Left forelimb (tissue), 1 donor: ENCODE results near the gene DDX39A.

Experiments
- DNase-seq: peaks from one replicate; pipeline ENCODE4 v3.0.0-alpha.2; 2018; ENCODE audit warnings: low spot score

Gene DDX39A

DNA sequence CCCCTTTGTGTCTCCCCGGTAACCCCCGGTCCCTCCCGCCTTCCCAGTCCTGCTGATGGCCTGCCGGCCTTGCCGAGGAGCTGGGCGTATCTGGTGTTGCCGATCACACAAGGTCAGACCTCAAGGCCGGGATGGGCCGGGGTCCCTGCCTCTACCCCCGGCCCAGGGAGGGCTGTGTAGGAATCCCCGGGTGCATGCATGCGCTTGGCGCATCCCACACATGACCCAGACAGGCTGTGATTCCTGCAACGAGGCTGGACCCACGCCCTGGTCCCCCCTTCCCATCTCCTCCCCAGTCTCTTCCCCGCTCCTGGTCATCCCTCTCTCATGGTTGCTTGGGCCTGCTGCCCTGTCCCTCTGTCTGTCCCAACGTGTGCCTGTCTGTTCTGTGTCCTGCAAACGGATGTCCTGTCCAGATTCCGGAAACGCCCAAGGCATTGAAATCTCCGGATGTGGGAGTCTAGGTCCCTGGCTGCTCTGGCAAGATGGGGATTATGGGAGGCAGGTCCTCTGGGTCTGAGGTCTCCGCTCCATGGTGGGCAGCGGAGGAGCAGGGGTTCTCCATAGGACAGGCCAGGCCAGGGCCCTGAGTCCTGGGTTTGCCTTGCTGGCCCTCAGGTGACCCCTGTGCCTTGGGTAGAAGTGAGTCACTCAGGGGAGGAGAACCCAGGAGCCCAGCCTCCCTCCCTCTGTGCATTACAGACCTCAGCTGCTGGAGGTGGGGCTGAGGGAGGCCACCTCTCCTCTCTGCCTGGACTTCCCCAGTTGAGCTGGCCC, 15.6 kb upstream of the DDX39A start:
- DNase-seq, result no peak

DNA sequence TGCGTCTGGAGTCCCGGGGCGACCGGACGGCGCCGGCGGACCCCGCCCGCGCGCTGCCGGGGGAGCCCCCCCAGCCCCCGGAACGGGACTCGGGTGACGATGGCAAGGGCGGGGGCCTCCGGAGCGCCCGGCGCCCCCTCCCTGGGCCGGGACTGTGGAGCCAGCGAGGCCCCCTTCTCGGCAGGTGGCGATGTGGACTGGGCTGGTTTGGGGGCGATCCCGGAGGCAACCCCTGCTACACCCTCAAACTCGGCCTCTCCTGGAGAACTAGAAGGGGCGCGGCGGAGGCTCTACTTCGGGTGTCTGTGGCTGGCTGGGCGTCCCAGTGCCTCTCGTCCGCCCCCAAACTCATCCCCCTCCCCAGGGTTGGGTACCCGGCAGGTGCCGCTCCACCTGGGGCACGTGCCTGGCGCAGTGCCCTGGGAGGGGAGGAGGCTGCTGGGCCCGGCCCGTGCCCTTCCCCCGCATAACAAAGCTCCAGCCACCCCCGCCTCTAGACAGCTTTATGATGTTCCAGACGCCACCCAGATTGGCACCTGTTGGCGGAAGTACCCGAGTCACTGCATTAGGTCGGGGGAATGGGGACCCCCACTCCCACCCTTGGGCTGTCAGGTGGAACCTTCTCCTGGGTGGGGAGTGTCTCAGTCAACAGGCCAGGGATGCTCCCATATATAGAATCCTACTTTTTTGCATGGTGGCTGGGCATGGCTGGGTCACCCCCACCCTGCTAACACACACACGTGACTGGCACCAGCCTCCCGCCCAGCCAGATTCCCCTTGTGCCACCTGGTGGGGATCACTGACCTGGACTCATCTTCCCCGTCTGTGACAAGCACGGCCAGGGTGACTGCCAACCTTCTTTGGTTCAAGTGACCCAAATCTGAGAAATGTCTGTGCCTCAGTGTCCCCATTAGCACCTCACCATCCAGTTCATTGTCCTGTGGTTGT, 14.7 kb upstream of the DDX39A start:
- DNase-seq, result peak; percentile 65

GRCh38 chr19:14432791-14433553, 13.8 kb upstream of the DDX39A start, which contains the start of gene PKN1:
Gene PKN1 (plus strand): TSS chr19:14433306. CDS start chr19:14433522, 216 bp downstream.
- peak; percentile 78 for DNase-seq

GRCh38 chr19:14430712-14431111, 11.6 kb upstream of the DDX39A start:
- no peak for DNase-seq

DNA sequence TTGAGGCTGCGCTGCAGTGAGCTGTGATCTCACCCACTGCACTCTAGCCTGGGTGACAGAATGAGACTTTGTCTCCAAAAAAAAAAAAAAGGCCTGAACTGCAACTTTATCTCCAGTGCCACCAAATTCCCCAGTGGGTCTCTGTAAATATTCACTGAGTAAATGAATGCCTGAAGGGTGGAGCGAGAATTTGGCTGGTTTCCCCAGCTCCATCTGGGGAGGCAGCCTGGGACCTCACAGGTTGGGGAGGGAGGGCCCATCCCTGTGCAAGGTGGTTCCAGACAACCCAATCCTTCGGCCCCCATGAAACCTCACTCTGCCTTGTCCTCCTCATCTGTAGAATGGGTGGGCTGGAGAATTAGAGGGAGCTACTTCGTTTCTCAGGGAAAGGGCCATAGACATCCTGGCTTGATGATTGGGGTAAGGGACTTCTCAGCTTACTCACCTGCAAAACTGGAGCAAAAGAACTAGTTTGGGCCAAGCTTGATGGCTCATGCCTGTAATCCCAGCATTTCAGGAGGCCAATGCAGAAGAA, 9.8 kb upstream of the DDX39A start:
- DNase-seq, result no peak

DNA sequence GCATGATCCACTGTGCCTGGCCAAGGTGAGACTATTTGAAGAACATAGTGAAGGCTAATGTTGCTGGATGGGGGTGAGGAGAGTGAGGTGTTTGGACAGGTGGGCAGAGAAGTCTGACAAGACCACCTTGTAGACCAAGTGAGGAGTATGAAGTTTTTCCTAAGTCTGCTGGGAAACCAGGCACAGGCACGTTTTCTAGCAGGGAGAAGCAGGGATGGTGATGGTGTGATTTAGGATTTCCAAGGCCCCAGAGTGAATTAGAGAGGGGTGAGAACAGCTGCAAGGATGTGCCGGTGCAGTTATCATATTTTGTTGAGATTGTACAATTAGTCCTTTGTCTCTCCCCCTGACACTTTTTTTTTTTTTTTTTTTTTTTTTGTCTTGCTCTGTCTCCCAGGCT, 8.3 kb upstream of the DDX39A start:
- DNase-seq, result no peak

GRCh38 chr19:14425696-14426138, 6.6 kb upstream of the DDX39A start:
- DNase-seq, result no peak

DNA sequence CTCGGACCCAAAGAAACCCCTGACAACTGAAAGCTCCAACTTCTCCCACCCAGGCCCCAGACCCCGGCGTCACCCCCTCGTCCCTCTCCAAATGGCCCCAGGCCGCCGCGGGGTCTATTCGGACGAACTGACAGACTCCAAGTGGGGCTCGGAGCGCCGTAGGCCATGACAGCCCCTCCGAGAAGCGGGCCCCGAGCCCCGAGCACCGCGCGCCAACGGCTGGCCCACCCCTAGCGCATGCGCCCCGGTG, 360 bp downstream of the DDX39A start:
- DNase-seq, result peak; percentile 89

DNA sequence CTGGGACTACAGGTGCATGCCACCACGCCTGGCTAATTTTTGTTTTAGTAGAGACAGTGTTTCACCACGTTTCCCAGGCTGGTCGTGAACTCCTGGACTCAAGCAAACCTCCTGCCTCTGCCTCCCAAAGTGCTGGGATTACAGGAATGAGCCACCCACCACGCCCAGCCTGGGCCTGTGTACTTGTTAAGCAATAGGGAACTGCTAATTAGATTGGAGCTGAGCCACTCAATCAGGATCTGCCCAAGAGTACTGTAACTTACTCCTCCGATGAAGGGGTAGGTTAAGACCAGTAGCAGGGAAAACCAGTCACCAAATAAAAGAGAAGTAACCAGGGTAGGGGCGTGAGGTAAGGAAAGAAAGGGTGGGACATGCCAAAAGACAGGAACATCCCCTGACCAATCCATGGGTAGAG, 2.3 kb downstream of the DDX39A start:
- DNase-seq, result no peak

DNA sequence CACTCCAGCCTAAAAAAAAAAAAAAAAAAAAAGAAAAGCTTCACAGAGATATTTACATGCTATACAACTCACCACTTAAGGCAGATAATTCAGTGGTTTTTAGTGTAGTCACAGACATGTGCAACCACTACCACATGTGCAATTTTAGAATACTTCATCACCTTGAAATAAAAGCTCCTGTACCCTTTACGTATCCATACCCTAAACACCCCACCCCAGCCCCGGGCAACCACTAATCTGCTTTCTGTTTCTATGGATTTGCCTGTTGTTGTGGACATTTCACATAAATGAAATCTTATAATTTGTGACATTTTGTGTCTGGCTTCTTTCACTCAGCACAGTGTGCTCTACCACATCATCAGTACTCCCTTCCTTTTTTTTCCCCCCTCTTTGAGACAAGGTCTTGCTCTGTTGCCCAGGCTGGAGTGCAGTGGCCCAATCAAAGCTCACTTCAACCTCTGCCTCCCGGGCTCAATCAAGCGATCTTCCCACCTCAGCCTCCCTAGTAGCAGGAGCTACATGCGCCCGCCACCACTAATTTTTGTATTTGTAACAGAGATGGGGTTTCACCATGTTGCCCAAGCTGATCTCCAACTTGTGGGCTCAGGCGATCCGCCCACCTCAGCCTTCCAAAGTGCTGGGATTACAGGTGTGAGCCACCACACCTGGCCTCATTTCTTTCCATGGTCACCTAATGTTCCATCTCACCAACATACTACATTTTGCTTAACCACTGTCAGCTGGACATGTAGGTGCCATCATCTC, 4.0 kb downstream of the DDX39A start:
- DNase-seq, result no peak

DNA sequence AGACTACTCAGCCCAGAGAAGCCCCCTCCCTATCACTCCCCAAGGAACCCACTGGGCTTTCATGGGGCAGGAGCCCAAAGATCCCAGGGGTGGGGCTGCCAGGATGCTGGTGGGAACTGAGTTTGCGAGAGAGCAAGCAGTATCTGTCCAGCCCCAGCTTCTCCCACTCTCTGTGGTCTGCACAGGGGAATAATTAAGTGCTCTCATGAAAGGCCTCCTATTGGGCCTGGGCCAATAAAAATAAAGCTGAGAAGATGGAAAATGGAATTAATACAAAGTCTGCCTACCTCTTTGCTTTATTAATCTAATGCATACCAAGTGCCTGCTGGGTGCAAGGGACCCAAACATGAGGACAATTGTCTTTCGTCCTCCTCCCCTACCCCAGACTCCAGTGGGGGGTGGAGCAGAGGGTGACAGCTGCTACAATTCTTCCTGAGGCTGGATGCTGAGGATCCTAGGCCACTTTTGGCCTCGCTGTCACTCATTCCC, 5.4 kb downstream of the DDX39A start:
- DNase-seq, result no peak

- no peak for DNase-seq
Measured at GRCh38 chr19:14412996-14413692, 6.0 kb downstream of the DDX39A start.

- DNase-seq, result no peak
Measured at GRCh38 chr19:14412324-14412995, 6.7 kb downstream of the DDX39A start.

- DNase-seq, result no peak
Measured at GRCh38 chr19:14411938-14412245, 7.2 kb downstream of the DDX39A start.

DNA sequence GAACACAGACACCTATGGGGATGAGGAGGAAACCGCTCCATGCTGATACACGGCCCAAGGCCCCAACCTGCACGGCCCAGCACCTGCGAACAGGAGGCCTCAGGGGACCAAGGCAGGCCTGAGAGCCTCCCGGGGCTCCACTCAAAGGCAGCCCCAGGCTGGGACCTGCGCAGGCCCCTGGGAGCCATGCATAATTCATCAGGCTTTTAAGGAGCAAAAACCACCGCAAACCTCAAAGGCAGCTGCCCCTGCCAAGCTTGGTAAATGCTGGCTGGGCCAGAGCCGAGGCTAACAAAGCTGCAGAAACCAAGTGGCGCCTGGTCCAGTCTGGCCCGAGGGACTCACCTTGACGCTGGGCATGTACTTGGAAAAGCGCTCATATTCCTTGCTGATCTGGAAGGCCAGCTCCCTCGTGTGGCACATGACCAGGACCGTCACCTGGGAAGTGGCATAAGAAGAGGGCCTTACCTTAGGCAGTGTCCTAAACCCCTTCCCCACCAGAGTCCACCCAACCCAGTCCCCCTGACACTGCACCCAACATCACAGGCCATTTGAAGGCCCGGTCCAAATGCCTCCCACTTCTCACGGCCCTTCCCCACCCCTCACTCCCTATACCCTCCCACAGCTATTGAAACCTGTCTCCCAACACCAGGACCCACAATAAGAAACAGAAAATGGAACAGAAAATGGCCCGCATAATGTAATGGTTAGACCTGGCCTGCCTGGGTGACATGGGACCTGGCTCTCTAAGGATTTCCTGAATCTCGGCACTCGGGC, 7.8 kb downstream of the DDX39A start:
- no peak for DNase-seq

- no peak for DNase-seq
Measured at GRCh38 chr19:14410091-14411051, 8.8 kb downstream of the DDX39A start.

- no peak for DNase-seq
Measured at GRCh38 chr19:14409146-14410023, 9.8 kb downstream of the DDX39A start.
